Suppressor macrophage treated with lipopolysaccharide for 1 hour (primary cell): ENCODE data around the gene HPF1.
A peak's percentile ranks its signal among the peaks of the same experiment; 100 is the strongest.
"Not testable (repeated sequence)": the region's sequence is repeated elsewhere in the genome, so short reads cannot be mapped to it uniquely, and the experiment has no call there.

ENCODE experiments used
- DNase-seq, 3 donors: peaks; one replicate each; pipeline ENCODE4 v3.0.0-alpha.2; 2020 to 2022

HPF1 gene

GRCh38 chr4:169757575-169758184 lies at the start of gene HPF1:
Gene HPF1 (minus strand): TSS chr4:169757944. CDS start chr4:169757877, 67 bp downstream.
- peak; percentile 90 to 95 (median 93) for DNase-seq

- not testable (repeated sequence) for DNase-seq
Observed at GRCh38 chr4:169806770-169807169, 49.0 kb upstream of the HPF1 start.

- DNase-seq: no peak
Observed at GRCh38 chr4:169803413-169803812, 45.7 kb upstream of the HPF1 start.

- DNase-seq: no peak
Observed at GRCh38 chr4:169802873-169803272, 45.1 kb upstream of the HPF1 start.

GRCh38 chr4:169800541-169800940 lies 42.8 kb upstream of the HPF1 start:
- DNase-seq: peak in 1 of 3 donors; percentile 2

- no peak for DNase-seq
Observed at GRCh38 chr4:169799260-169799659, 41.5 kb upstream of the HPF1 start.

GRCh38 chr4:169795585-169795984 lies 37.8 kb upstream of the HPF1 start:
- DNase-seq: peak in 1 of 3 donors; percentile 28

- DNase-seq: peak; percentile 51 to 54 (median 51)
Observed at GRCh38 chr4:169791527-169792156, 33.9 kb upstream of the HPF1 start.

GRCh38 chr4:169791062-169791461 lies 33.3 kb upstream of the HPF1 start:
- DNase-seq: peak in 1 of 3 donors; percentile 29

- peak in 1 of 3 donors; percentile 38 for DNase-seq
Observed at GRCh38 chr4:169774466-169775445, 17.0 kb upstream of the HPF1 start.

GRCh38 chr4:169773889-169774288 lies 16.1 kb upstream of the HPF1 start:
- DNase-seq: no peak

- not testable (repeated sequence) for DNase-seq
Observed at GRCh38 chr4:169771556-169772080, 13.9 kb upstream of the HPF1 start.

GRCh38 chr4:169770416-169770815 lies 12.7 kb upstream of the HPF1 start:
- DNase-seq: no peak

- DNase-seq: no peak
Observed at GRCh38 chr4:169768385-169768784, 10.6 kb upstream of the HPF1 start.

GRCh38 chr4:169766741-169767140 lies 9.0 kb upstream of the HPF1 start:
- no peak for DNase-seq

- DNase-seq: no peak
Observed at GRCh38 chr4:169765835-169766234, 8.1 kb upstream of the HPF1 start.

GRCh38 chr4:169761846-169762245 lies 4.1 kb upstream of the HPF1 start:
- no peak for DNase-seq

- no peak for DNase-seq
Observed at GRCh38 chr4:169758401-169758962, 738 bp upstream of the HPF1 start.

- DNase-seq: peak in 1 of 3 donors; percentile 25
Observed at GRCh38 chr4:169756971-169757574, 671 bp downstream of the HPF1 start.

GRCh38 chr4:169745291-169745690 lies 12.5 kb downstream of the HPF1 start:
- DNase-seq: peak; percentile 13 to 39 (median 27)

GRCh38 chr4:169744601-169745000 lies 13.1 kb downstream of the HPF1 start:
- DNase-seq: no peak

- DNase-seq: peak; percentile 19 to 33 (median 32)
Observed at GRCh38 chr4:169741569-169741968, 16.2 kb downstream of the HPF1 start.
